HEK293 (cell line): Measurements from ENCODE around the gene ABCC3.

Source experiments
- CTCF ChIP-seq: fragments of 450-650 bp; formaldehyde crosslinking; IDR thresholded peaks from 2 replicates; pipeline ENCODE4 v1.5.1; 2016; ENCODE audit warnings: missing biosample characterization, missing genetic modification characterization
- TSHZ1 ChIP-seq: fragments of 450-650 bp; formaldehyde crosslinking; IDR thresholded peaks from 2 replicates; pipeline ENCODE4 v1.5.1; 2016; ENCODE audit warnings: missing biosample characterization, missing genetic modification characterization, borderline replicate concordance
- ZNF530 ChIP-seq: fragments of 450-650 bp; formaldehyde crosslinking; IDR thresholded peaks from 2 replicates; pipeline ENCODE4 v1.5.1; 2016; ENCODE audit warnings: low read depth, missing biosample characterization, missing genetic modification characterization

GRCh38 chr17:50659179-50659578, 24.5 kb downstream of the ABCC3 start:
- TF ChIP-seq ZNF530 (tag by site-specific recombination) (no peak), TSHZ1 (no peak), CTCF (no peak)
